Spinal cord (tissue), 10 donors: Measurements from ENCODE around the gene WWC2. TPM values are rescaled to one million over a fixed set of nuclear protein-coding genes. Genes with fewer than 3 reads are reported as not detected.

Source experiments
- DNase-seq, 6 donors: peaks; one replicate each; pipeline versions ENCODE4 v3.0.0 to v3.0.0-alpha.2; 2013 to 2015; ENCODE audit warnings: low spot score in 6 of 6, low read depth in 4 of 6
- H3K27ac ChIP-seq: one replicate; pipeline ENCODE4 v1.5.1; 2013; ENCODE audit warnings: low read depth, low read length, control low read depth
- H3K27me3 ChIP-seq: one replicate; pipeline ENCODE4 v1.6.1; 2013; ENCODE audit warnings: low read length; ENCODE audit not compliant: control insufficient read depth, insufficient read depth
- H3K36me3 ChIP-seq: one replicate; pipeline ENCODE4 v1.6.1; 2013; ENCODE audit warnings: low read length; ENCODE audit not compliant: control insufficient read depth, insufficient read depth
- H3K4me1 ChIP-seq: one replicate; pipeline ENCODE4 v1.6.1; 2013; ENCODE audit warnings: low read length; ENCODE audit not compliant: control insufficient read depth, insufficient read depth
- H3K4me3 ChIP-seq: one replicate; pipeline ENCODE4 v1.5.1; 2013; ENCODE audit warnings: low read depth, low read length, control low read depth
- H3K9me3 ChIP-seq: one replicate; pipeline ENCODE4 v1.6.1; 2013; ENCODE audit warnings: low read length; ENCODE audit not compliant: control insufficient read depth, insufficient read depth
- WGBS: methylation state at CpG from one replicate; pipeline ENCODE4 v1.1.5; 2013; ENCODE audit warnings: missing lambda C conversion rate; ENCODE audit not compliant: insufficient coverage; 5-methylcytosine and 5-hydroxymethylcytosine counted together
- polyA plus RNA-seq, 2 donors: library from polyadenylated mRNA; unstranded; fragments of 120-200 nt; gene quantifications; one replicate each; pipeline ENCODE4 v1.2.1, GENCODE V29; 2013; ENCODE audit not compliant: insufficient read length in 2 of 2
- total RNA-seq, 2 donors: library from RNA; depleted of rRNA in 1 of 2; stranded (reverse); fragments of 120-200 nt in 1 of 2; fragments of >200 nt in 1 of 2; gene quantifications; one replicate each; pipeline versions ENCODE4 v1.2.3 to v1.2.4, GENCODE V29; 2013 to 2014
- donor health status: healthy.

Gene WWC2
- total and polyA plus RNA-seq, 4 donors = 19.0 to 33.4 (median 25.9) TPM

DNA sequence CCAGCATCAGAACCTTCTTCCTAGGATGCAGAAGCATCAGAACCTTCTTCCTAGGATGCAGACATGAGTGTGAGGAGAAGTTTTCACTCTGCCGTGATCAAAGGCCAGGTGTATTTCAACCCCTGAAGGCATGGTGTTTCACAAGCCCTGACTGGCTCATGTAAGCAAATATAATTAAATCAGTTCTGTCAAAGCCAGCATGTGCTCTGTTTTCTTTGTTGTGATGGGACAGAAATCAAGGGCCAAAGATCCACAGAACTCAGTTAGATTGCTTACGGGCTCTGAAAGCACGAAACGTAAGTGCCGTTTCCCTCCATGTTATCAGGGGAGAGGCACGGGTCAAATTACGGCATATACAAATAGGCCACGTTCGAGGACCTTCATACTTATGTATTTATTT is 255.2 kb downstream of the WWC2 start:
- no peak for DNase-seq
- 78% methylated on average over 7 of the region's 9 CpGs for WGBS

DNA sequence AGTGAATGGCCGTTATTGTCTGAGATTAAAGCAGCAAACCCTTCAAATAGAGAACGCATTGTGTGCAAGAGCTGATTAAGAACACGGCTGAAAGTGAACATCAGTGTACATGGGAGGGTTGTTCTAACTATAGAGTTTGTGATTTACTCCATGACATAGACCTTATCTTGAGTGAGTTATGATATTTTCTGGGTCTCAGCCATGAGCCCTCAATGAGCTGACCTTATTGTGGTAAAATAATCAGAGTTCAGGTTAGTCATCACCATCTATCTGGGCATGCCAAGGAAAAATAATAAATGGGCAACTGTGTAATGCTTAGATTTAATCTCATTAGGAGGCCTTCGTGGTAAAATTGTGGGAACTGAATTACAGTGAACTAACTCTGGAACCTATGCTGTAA is 256.3 kb downstream of the WWC2 start:
- H3K27me3 ChIP-seq = peaks cover 2% of the 10 kb centered on the region
- no peaks in the 10 kb centered on the region for H3K36me3 ChIP-seq
- 66% methylated on average over 2 of the region's 4 CpGs for WGBS
- no peak overlapping the region for H3K4me3 ChIP-seq
- H3K4me1 ChIP-seq = no peaks in the 10 kb centered on the region
- H3K9me3 ChIP-seq = no peaks in the 10 kb centered on the region
- peak in 1 of 6 donors; percentile 35 for DNase-seq
- no peak overlapping the region for H3K27ac ChIP-seq

More for the DNA sequence above, 255.2 kb downstream of the WWC2 start:
- H3K27ac ChIP-seq = no peak overlapping the region
- H3K36me3 ChIP-seq = no peaks in the 10 kb centered on the region
- H3K4me3 ChIP-seq = no peak overlapping the region
- H3K27me3 ChIP-seq = peaks cover 2% of the 10 kb centered on the region
- H3K4me1 ChIP-seq = no peaks in the 10 kb centered on the region
- H3K9me3 ChIP-seq = no peaks in the 10 kb centered on the region

DNA sequence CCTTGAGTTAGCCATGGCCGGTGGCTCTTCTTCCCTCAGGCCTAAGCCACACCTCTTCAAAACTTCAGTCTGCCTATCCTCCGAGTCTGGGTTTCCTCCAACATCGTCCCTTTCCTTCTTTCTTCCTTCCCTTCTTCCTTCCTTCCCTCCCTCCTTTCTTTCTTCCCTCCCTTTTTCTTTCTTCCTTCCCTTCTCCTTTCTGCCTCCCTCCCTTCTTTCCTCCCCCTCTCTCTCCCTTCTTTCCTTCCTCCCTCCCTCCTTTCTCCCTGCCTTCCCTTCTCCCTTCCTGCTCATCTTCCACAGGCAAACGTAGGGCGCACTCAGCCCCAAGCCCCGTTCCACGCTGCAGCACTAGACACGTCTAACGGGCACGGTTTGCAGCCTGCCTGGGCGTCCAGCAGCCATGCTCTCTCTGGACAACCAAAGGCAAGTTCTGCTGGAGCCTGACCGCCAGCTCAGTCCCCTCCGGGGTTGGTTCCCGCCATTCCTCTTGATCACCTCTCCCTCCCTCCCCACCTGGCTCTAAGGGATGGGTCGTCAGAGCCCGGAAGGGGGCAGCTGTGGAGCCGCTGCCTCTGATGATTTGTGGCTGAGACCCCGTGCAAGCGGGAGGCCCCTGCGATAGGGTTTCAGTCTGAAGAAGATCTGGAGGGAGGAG is 257.2 kb downstream of the WWC2 start:
- no peaks in the 10 kb centered on the region for H3K4me1 ChIP-seq
- H3K36me3 ChIP-seq = no peaks in the 10 kb centered on the region
- no peak overlapping the region for H3K4me3 ChIP-seq
- DNase-seq = no peak
- peaks cover 2% of the 10 kb centered on the region for H3K27me3 ChIP-seq
- no peaks in the 10 kb centered on the region for H3K9me3 ChIP-seq
- no peak overlapping the region for H3K27ac ChIP-seq
- WGBS = 88% methylated on average over 18 of the region's 20 CpGs

DNA sequence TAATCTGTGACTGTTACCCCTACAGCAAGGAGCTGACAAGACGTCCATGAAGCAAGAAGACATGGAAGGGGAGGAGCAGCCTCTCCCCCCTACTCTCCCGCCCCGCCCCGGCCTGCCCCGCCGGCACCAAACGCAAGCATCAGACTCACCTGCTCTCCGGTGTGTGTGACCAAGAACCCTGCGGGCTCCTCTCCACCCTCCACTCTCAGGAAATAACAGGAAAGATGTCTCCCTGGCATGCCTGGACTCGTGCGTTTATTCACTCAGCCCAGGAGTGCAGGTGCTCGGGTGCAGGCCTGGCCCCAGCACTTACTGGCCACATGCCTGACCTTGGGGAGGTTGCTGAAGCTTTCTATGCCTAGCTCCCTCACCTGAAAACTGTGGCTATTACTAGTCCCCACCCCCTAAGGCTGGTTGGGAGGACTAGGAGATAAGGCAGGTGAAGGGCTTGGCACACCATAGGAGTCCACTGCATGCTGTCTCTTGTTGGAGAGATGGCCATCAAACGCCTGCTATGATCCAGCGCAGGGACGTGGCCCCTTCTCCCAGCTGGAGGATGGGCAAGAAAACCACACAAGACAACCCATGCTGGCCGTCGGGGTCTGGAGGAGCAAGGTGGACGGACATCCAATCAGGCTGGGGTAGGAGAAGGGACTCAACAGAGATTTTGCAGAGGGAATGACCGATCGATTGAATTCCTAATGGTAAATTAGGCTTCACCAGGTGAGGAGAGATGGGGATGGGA is 258.0 kb downstream of the WWC2 start:
- WGBS = 88% methylated on average over 10 of the region's 20 CpGs
- Histone ChIP-seq H3K4me1 (no peaks in the 10 kb centered on the region), H3K27ac (no peak overlapping the region), H3K36me3 (no peaks in the 10 kb centered on the region), H3K27me3 (peaks cover 2% of the 10 kb centered on the region), H3K9me3 (no peaks in the 10 kb centered on the region), H3K4me3 (no peak overlapping the region)
- no peak for DNase-seq

DNA sequence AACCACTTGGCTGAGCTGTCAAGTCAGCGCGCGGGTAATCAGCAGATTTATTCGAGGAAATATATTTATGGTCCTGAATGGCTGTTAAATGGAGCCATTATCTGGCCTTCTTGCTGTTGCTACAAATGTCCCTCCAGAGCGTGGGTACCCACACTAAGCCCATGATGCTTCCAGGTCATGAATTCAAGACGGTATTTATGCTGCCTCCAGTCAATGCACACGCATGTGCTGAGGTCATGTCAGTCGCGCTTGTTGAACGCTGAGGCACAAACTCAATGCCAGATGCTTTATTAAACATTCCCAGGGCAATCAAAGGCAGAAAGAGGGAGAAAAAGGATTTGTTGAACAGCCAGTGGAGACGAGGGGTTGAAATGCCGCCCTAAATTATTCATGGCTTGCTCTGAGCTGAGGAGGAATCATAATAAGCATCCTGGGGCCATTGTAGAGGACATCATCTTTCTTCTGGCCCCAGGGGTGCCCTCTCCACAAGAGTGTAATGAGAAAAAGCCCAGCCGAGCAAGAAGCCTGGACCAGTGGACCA is 259.2 kb downstream of the WWC2 start:
- Histone ChIP-seq H3K27ac (no peak overlapping the region), H3K27me3 (peaks cover 2% of the 10 kb centered on the region), H3K36me3 (no peaks in the 10 kb centered on the region), H3K9me3 (no peaks in the 10 kb centered on the region), H3K4me3 (no peak overlapping the region), H3K4me1 (no peaks in the 10 kb centered on the region)
- peak in 1 of 6 donors; percentile 21 for DNase-seq
- WGBS = 51% methylated on average over 12 of the region's 13 CpGs

DNA sequence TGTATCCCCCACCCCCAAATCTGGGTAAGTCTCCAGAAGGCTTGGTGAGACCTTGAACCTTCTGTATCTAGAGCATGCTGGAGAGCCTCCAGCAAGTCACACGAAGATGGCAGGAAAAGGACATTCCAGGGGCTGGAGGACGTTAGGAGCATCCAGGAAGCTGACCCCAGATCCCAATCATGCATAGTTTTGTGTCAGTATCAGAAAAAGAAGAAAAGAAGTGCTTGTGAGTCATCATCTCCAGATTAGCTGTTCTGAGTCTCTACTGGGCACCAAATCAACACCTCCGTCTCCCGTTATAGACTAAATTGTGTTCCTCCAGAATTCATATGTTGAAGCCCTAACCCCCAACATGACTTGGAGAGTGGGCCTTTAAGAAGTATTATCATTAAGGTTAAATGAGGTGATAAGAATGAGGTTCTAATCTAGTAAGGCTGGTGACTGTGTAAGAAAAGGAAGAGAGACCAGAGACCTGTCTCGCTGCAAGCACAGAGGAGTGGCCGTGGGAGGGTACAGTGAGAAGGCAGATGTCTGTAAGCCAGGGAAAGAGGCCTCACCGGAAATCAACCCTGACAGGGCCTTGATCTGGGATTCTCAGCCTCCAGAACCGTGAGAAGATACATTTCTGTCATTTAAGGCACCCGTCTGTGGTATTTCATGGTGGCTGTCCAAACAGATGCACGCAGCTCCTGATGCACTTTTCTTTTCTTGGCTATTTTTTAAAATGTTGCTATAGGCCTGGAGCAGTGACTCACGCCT is 261.3 kb downstream of the WWC2 start:
- H3K36me3 ChIP-seq = no peaks in the 10 kb centered on the region
- peaks cover 2% of the 10 kb centered on the region for H3K27me3 ChIP-seq
- no peak overlapping the region for H3K27ac ChIP-seq
- no peak overlapping the region for H3K4me3 ChIP-seq
- DNase-seq = no peak
- peaks cover 5% of the 10 kb centered on the region for H3K4me1 ChIP-seq
- WGBS = 74% methylated on average over 8 of the region's 11 CpGs
- H3K9me3 ChIP-seq = no peaks in the 10 kb centered on the region

DNA sequence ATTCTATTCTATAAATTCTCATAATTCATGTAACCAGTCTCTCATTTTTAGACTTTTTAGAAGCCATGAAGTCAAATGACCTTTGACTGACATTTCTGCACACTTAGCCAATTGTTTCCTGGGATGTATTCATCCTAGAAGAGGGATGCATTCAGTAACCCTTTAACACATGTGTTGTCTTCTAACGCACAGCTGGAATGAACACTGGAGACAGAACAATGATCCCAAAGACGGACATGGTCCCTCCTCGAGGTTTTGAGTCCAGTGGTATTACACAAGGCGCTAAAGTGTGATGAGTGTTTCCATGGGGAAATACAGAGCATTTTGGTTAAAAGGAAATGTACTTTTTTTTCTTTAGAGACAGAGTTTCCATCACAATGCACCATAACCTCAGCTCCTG is 263.0 kb downstream of the WWC2 start:
- Histone ChIP-seq H3K4me3 (no peak overlapping the region), H3K27me3 (peaks cover 2% of the 10 kb centered on the region), H3K27ac (no peak overlapping the region), H3K36me3 (no peaks in the 10 kb centered on the region), H3K9me3 (no peaks in the 10 kb centered on the region), H3K4me1 (peaks cover 5% of the 10 kb centered on the region)
- WGBS = 90% methylated on average over 2 of the region's 4 CpGs
- DNase-seq = no peak

DNA sequence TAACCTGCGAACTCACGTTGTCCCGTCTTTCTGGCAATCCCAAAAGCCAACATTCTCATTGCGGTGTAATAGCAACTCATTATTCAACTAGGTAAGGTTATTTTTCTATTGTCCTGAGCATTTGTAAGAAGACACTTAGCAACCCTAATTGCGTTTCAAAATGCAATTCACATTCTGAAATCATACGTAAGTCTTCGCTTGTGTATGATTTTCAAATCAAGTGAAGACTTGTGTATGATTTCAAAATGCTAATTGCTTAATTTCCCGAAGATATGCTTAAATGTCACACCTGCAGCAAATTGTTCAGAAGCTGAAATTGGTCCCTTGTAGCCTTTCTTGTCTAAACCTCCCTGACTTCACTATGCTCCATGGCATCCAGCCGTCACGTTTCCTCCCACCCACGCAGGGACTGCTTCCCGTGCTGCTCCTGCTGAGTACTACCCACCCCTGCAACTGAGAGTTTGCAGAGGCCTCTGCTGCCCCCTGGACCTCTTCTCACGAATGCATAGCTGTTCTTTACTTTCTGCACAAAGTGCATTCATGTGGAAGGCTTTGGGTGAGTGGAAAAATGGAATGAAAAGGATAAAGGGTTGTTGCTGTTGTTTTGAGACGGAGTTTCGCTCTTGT is 264.0 kb downstream of the WWC2 start:
- H3K36me3 ChIP-seq = no peaks in the 10 kb centered on the region
- H3K4me1 ChIP-seq = peaks cover 5% of the 10 kb centered on the region
- peaks cover 2% of the 10 kb centered on the region for H3K27me3 ChIP-seq
- WGBS = 54% methylated on average over 7 of the region's 15 CpGs
- DNase-seq = peak in 1 of 6 donors; percentile 50
- no peak overlapping the region for H3K27ac ChIP-seq
- H3K4me3 ChIP-seq = no peak overlapping the region
- H3K9me3 ChIP-seq = no peaks in the 10 kb centered on the region

DNA sequence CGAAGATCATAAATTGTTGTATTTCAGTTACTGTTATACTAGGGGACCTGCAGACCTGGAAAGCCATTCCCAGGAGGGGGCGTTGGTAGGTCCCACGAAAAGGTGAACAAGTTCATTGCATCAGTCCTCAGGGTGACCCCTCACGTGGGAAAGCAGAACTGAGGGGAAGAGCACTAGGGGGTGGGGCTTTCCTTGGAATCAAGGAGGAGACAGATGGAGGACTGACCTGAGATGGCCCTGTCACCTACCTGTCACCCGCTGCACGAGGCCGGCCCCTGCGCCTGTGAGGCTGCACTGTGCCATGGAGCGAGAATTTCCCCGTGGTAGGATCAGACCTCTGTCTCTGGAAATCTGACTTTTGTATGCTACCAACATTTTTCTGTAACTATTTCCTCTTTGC is 265.0 kb downstream of the WWC2 start:
- Histone ChIP-seq H3K27ac (no peak overlapping the region), H3K9me3 (no peaks in the 10 kb centered on the region), H3K27me3 (no peaks in the 10 kb centered on the region), H3K4me1 (peaks cover 5% of the 10 kb centered on the region), H3K36me3 (no peaks in the 10 kb centered on the region), H3K4me3 (no peak overlapping the region)
- DNase-seq = no peak
- WGBS = 86% methylated on average over 10 of the region's 10 CpGs
